Hepatocyte (in vitro differentiated cells): ENCODE measurements around the gene POM121L2.

Experiments used
- CTCF ChIP-seq: fragments of 200-600 bp; sonication (generic); IDR thresholded peaks from 2 replicates; pipeline ENCODE4 v1.5.1; 2016; ENCODE audit warnings: antibody characterized with exemption, mild to moderate bottlenecking; ENCODE audit not compliant: poor library complexity
- EZH2 ChIP-seq: fragments of 200-600 bp; sonication (generic); IDR thresholded peaks from 2 replicates; pipeline ENCODE4 v1.6.1; 2016; ENCODE audit warnings: antibody characterized with exemption, mild to moderate bottlenecking, borderline replicate concordance

GRCh38 chr6:27294409-27294808, 17.7 kb downstream of the POM121L2 start:
- no peak for TF ChIP-seq CTCF
- no peak for TF ChIP-seq EZH2
